HG03039 (cell line): ENCODE measurements around the gene RNU6-9.

Experiments
- ATAC-seq: cut with Tn5 transposase; IDR thresholded peaks from one replicate; pipeline ENCODE4 v1.9.1; 2021; ENCODE audit warnings: mild to moderate bottlenecking, moderate library complexity; ENCODE audit not compliant: unreplicated experiment

The RNU6-9 gene

DNA sequence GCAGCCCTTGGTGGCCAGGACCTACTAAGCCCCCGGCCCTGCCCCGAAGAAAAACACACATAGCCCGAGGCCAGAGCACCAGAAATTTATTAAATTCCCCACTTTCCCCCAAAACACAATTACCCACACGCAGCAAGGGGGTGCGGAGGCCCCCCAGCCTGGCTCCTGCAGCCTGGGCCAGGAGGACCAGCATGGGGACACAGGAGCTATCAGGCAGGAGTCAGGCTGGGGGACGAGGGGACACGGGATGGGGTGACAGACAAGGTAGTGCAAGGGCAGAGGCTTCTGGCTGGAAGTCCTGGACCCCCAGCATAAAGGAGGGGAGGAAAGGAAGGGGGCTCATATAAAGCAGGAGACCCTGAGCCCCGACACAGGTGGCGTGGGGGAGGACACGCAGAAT, 3.1 kb downstream of the RNU6-9 start:
- no peak for ATAC-seq

DNA sequence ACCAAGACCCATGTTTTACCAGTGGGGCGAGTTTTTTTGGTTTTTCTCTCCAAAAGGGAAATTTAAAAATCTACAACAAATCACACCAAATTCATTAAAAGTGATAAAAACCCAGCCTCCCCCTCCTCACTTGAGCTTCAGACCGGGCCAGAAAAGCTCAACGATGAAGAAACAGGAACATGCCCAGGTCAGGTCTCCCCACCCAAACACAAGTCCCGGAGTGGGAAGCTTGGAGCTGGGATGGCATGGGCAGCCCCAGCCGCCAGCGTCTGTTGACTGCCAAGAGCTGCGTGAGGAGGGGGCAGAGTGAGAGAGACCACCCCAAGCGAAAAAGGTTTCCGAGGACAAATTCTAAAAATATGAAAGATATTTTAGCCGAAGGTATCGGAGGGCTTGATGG, 3.7 kb downstream of the RNU6-9 start:
- ATAC-seq: no peak

GRCh38 chr19:897442-898039, 4.3 kb downstream of the RNU6-9 start:
- ATAC-seq: no peak

DNA sequence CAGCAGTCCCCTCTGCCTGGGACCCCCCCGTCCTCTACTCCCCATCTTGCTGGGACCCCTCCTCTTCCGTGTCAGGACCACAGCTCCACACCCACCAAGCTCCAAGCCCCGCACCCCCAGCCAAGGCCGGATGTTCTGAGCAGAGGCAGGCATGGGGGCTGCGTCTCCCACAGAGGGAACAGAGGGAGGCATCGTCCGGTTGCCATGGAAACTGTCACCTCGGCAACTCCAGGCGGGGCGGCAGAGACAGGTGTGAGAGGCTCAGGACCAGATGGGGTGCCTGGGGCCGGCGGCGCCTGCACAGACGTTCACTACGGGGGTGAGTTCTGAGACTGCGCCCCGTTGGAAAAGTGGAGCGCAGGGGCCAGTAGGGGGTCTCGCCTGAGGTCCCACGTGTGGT, 5.4 kb downstream of the RNU6-9 start:
- no peak for ATAC-seq

DNA sequence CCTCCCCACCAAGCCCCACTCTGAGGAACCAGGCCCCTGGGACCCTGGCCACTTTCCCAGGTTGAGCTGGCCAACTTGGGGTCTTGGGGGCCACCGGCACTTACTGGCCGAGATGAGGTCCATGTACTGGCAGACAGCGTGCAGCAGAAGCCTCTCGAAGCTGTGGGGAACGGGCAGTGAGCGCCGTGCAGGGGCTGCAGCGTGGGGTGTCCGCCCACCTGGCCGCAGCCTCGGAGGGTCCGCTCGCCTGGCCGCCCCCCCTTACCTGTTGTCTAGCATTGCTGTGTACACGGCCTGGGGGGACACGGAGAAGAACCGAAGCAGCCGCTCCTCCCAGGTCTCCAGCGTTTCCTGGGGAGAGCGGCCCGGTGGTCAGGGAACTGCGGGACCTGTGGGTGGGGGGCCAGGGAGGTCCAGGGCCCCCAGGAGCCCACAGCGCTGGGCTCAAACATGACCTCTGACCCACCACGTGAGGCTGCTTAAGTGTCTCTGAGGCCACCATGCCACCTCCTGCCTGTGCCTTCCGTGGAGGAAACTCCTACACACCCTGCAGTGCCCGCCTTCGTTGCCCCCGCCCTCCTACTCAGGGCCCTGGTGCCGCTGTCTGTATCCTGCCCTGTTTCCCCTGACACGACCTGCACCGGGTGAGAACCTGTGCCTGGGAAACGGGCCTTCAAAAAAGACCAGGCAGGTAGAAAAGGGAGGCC, 6.2 kb downstream of the RNU6-9 start:
- ATAC-seq: no peak

DNA sequence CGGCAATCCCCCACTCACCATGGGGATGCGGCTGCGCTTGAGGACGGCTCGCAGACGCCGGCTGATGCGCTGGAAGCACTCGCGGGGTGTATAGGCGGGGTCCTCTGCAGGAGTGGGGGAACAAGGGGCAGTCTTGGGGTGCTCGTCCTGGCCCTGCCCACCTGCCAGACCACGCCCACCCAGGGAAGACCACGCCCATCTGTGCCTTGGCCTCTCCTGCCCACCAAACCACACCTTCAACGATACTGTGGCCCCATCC, 6.7 kb downstream of the RNU6-9 start:
- ATAC-seq: no peak

- no peak for ATAC-seq
Measured at GRCh38 chr19:900302-901111, 7.2 kb downstream of the RNU6-9 start.

DNA sequence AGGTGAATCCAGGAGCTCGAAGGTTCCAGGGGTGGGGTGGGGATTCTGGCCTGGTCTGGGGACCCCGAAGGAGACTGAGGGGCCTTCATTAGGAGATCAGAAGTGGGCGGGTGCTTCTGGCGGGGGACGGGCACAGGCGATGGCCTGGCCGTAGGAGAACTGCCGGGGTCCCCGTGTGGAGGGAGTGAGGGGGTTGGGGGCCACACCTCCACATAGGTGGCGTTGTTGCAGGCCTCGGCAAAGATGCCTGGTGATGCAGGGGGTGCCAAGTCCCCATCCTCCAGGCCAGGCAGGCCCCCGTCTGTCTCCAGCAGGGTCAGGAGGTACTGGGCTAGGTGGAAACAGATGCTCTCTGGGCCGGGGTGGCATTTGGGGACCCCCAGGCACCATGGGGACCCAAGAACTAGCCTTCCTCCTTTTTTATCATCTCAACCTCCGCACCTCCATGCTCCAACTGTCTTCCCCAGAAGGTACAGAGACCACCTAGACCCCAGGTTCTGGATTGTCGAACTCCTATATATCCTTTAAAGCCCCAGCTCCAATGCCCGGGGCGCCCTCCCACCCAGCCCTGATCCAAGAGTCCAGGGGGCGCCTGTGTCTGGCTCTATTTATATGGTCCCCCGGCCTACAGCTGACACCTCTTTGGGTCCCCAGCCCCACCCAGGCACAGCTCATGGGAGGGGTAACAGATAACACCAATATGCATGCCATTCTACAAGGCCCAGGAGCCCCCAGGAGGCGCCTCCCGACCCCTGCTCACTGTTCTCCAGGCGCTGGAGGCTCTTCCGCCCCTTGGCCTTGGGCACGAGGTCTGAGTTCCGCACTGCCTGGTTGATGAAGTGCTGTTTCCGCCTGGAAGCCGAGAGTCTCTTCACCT, 8.2 kb downstream of the RNU6-9 start:
- ATAC-seq: no peak

DNA sequence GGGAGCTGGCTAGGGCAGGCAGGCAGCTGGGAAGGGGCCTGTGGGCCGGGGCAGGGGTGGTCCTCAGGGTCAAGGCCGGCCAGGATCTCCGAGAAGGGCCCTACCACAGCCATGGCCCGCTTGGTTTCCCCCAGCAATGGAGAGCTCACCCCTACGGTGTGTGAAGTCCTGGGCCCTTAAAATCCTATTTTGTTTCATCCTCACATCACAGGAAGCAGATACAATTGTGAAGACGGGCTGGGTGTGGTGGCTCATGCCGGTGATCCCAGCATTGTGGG, 8.7 kb downstream of the RNU6-9 start:
- ATAC-seq: no peak

DNA sequence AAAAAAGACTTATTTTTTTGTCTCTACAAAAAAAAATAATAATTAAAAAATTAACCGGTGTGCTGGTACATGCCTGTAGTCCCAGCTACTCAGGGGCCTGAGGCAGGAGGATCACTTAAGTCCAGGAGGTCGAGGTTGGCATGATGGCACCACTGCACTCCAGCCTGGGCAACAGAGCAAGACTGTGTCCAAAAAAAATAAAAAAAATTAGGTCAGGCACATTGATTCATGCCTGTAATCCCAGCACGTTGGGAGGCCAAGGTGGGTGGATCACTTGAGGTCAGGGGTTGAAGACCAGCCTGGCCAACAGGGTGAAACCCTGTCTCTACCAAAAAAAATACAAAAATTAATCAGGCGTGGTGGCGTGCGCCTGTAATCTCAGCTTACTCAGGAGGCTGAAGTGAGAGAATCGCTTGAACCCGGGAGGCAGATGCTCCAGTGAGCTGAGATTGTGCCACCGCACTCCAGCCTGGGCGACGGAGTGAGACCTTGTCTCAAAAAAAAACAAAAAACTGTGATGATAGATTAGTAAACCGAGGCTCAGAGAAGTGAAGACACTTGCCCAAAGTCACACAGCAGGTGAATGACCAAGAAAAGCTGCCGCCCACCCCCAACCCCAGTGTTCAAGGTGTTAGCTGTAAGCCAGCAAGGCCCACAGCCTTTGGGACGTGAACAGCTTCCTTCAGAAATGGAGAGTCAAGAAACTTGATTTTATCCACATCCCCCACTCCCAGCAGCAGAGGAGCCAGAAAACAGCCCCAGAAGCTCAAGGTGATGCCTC, 9.4 kb downstream of the RNU6-9 start:
- no peak for ATAC-seq

GRCh38 chr19:903266-903797, 10.0 kb downstream of the RNU6-9 start:
- ATAC-seq: no peak

- ATAC-seq: no peak
Measured at GRCh38 chr19:904545-904944, 11.3 kb downstream of the RNU6-9 start.

- no peak for ATAC-seq
Measured at GRCh38 chr19:906480-906879, 13.2 kb downstream of the RNU6-9 start.

GRCh38 chr19:907183-907853, 14.0 kb downstream of the RNU6-9 start:
- ATAC-seq: no peak

- no peak for ATAC-seq
Measured at GRCh38 chr19:911197-912033, 18.1 kb downstream of the RNU6-9 start.

DNA sequence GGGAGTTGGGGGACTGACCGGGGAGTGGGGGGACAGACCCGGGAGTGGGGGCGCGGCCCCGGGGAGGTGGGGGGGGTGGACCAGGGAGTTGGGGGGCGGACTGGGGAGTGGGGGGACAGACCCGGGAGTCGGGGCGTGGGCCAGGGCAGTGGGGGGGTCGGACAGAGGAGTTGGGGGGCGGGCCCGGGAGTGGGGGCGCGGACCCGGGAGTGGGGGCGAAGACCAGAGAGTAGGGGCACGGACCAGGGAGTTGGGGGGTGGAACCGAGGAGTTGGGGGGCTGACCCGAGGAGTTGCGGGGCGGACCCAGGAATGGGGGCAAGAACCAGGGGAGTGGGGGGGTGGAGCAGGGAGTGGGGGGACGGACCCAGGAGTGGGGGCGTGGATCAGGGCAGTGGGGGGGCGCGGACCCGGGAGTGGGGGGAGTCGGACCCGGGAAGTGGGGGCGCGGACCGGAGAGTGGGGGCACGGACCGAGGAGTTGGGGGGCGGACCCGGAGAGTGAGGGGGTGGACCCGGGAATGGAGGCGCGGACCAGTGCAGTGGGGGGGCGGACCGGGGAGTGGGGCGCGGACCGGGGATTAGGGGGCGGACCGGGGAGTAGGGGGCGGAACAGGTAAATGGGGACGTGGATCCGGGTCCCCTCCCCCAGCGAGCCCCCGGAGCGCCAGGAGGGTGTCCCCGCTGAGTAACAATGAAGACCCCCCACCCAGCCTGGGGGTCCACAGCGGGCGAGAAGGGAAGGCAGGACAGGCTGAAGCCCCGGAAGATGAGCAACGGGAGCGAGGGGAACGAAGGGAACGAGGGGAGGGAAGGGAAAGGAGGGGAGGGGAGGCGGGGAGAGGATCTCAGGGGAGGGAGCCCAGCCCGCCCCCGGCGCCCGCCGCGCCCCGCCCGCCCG, 19.1 kb downstream of the RNU6-9 start:
- ATAC-seq: no peak

DNA sequence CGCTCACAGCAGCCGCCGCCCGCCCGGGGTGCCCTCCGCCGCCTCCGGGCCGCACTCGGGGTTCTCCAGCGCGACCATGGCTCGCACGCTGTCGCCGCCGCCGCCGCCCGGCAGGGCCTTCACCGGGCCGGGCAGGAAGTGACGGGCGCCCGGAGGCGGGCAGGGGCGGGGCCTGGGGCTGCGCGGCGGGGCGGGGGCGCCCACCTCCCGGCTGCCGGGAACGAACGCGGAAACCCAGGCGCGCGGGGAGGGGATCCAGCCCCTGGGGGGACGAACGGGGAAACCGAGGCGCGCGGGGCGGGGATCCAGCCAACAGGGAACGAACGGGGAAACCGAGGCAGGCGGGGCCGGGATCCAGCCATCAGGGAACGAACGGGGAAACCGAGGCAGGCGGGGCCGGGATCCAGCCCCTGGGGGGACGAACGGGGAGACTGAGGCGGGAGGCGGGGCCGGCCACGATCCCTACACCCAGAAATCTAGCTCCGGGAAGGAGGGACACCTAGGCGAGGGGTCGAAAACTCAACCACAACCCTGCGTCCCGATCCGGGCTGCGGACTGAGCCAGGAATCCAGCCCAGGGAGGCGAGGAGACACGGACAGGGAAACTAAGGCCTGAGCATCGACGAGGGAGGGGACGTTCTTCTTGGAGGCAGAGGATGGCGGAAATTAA, 19.9 kb downstream of the RNU6-9 start, which contains the start of gene R3HDM4:
Gene R3HDM4, minus strand, starts transcription at position 140 of the 669 bp plus-strand sequence. Its CDS starts 62 bp downstream, at position 78.
- no peak for ATAC-seq
